HEK293T (cell line): ENCODE results near the gene TEK.

Source experiments
- ARNT ChIP-seq: fragments of 450-650 bp; IDR thresholded peaks from 2 replicates; pipeline ENCODE4 v1.6.1; 2017; ENCODE audit warnings: mild to moderate bottlenecking
- BHLHE40 ChIP-seq: fragments of 450-650 bp; IDR thresholded peaks from 2 replicates; pipeline ENCODE4 v1.6.1; 2016; ENCODE audit warnings: mild to moderate bottlenecking, moderate library complexity, borderline replicate concordance
- CTBP1 ChIP-seq: fragments of 450-650 bp; IDR thresholded peaks from 2 replicates; pipeline ENCODE4 v1.6.1; 2016; ENCODE audit warnings: borderline replicate concordance
- ELF4 ChIP-seq: fragments of 450-650 bp; IDR thresholded peaks from 2 replicates; pipeline ENCODE4 v1.6.1; 2017; ENCODE audit warnings: antibody characterized with exemption
- FOXA1 ChIP-seq: fragments of 450-650 bp; IDR thresholded peaks from 2 replicates; pipeline ENCODE4 v1.6.1; 2016; ENCODE audit warnings: mild to moderate bottlenecking
- FOXK2 ChIP-seq: fragments of 450-650 bp; IDR thresholded peaks from 2 replicates; pipeline ENCODE4 v1.6.1; 2016; ENCODE audit warnings: mild to moderate bottlenecking
- L3MBTL2 ChIP-seq: fragments of 450-650 bp; conservative IDR thresholded peaks from 2 replicates; pipeline ENCODE4 v1.6.1; 2016; ENCODE audit warnings: mild to moderate bottlenecking
- SP1 ChIP-seq: fragments of 450-650 bp; IDR thresholded peaks from 2 replicates; pipeline ENCODE4 v1.6.1; 2017
- SUZ12 ChIP-seq: fragments of 450-650 bp; IDR thresholded peaks from 2 replicates; pipeline ENCODE4 v1.6.1; 2016; ENCODE audit warnings: mild to moderate bottlenecking
- TF ChIP-seq, protein P1 (sequence below): fragments of 450-650 bp; IDR thresholded peaks from 2 replicates; pipeline ENCODE4 v1.6.1; 2016

DNA sequence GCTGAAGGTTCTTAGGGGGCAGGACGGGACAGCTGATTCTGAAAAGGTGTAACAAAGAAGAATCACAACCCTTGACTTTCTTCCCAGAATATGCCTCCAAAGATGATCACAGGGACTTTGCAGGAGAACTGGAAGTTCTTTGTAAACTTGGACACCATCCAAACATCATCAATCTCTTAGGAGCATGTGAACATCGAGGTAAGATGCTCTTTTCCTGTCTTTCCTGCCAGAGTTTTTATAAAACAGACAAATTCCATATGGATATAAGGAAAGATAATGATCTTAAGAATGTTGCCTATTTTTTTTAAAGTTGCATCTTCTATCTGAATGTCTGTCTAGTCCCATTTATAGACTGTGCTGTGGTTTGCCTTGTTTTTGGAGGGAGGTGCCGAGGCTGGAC, 100.0 kb downstream of the TEK start:
- no peak for TF ChIP-seq L3MBTL2
- no peak for TF ChIP-seq SUZ12
- no peak for TF ChIP-seq SP1
- no peak for TF ChIP-seq FOXK2
- no peak for TF ChIP-seq FOXA1
- no peak for TF ChIP-seq CTBP1
- TF ChIP-seq ELF4, result no peak
- TF ChIP-seq BHLHE40, result no peak
- no peak for TF ChIP-seq ARNT
- TF ChIP-seq, protein P1, sequence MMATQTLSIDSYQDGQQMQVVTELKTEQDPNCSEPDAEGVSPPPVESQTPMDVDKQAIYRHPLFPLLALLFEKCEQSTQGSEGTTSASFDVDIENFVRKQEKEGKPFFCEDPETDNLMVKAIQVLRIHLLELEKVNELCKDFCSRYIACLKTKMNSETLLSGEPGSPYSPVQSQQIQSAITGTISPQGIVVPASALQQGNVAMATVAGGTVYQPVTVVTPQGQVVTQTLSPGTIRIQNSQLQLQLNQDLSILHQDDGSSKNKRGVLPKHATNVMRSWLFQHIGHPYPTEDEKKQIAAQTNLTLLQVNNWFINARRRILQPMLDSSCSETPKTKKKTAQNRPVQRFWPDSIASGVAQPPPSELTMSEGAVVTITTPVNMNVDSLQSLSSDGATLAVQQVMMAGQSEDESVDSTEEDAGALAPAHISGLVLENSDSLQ, result no peak
